Subcutaneous adipose tissue (tissue), 4 donors: ENCODE results near the gene CST3. TPM values are rescaled to one million over a fixed set of nuclear protein-coding genes. Genes with fewer than 3 reads are reported as not detected.

Source experiments
- CTCF ChIP-seq: fragments of 450-650 bp; IDR thresholded peaks from one replicate; pipeline ENCODE4 v1.5.1; 2016; ENCODE audit warnings: low read depth, mild to moderate bottlenecking, control low read depth, antibody characterized with exemption, moderate library complexity
- total RNA-seq, 4 donors: library from RNA; depleted of rRNA; stranded (reverse); fragments of >200 nt; gene quantifications; one replicate each; pipeline ENCODE4 v1.1.0, GENCODE V29; 2016

Gene CST3
- total RNA-seq, 4 donors from 2014 or later: 987 to 1,957 (median 1,358) TPM

DNA sequence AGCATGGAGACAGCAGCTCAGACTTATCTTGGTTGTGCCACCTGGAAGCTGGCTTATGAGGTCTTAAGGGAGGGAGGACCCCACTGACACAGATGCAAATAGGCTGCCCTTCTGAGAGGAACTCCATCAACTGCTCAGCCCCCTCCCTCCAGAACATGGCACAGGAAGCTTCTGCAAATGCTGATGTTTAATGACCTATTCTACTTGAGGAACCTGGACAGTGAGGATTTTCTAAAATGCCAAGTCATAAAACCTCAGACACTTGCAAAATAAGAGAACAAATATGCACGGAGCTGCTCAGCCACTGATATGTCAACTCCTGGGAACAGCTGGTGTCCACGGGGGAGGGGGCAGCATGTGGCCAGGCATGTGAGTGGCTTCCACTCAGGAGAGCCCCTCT lies 35.5 kb downstream of the CST3 start:
- no peak for TF ChIP-seq CTCF

DNA sequence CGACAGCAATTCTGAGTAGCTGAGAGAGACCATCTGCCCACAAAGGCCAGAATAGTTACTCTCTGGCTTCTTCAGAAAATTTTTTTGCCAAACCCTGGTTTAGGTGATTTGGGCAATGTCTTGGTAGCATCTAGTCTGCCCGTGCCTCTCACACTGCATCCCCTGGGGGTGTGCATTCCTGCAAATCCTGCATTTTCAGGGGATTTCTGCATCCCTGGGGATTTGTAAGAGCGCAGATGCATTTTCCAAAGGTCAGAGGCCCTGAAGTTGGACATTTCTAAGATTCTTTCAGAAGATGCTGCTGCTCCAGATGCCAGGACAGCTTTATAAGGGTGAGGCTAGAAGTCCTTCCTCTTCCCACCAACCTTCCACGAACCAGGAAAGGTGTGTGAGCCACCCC lies 36.0 kb downstream of the CST3 start:
- no peak for TF ChIP-seq CTCF

- no peak for TF ChIP-seq CTCF
Measured at GRCh38 chr20:23598481-23598880, 39.3 kb downstream of the CST3 start.

- no peak for TF ChIP-seq CTCF
Measured at GRCh38 chr20:23596579-23597250, 41.0 kb downstream of the CST3 start.

- no peak for TF ChIP-seq CTCF
Measured at GRCh38 chr20:23595941-23596340, 41.8 kb downstream of the CST3 start.

- no peak for TF ChIP-seq CTCF
Measured at GRCh38 chr20:23588434-23589403, 49.0 kb downstream of the CST3 start.

- no peak for TF ChIP-seq CTCF
Measured at GRCh38 chr20:23587631-23588030, 50.1 kb downstream of the CST3 start.
